HepG2 (cell line): Measurements from ENCODE around the gene CSNK2A2. TPM values are rescaled to one million over a fixed set of nuclear protein-coding genes. Genes with fewer than 3 reads are reported as not detected.

Source experiments
- HCFC1 ChIP-seq: fragments of 150-350 bp; IDR thresholded peaks from 2 replicates; pipeline ENCODE4 v1.6.1; 2014; ENCODE audit warnings: low read depth, low read length
- POLR2AphosphoS2 ChIP-seq: IDR thresholded peaks from 2 replicates; pipeline ENCODE4 v1.6.1; 2011; ENCODE audit warnings: low read depth, low read length, improper control_type of control experiment
- RBM22 ChIP-seq: fragments of 200-400 bp; formaldehyde crosslinking; optimal IDR thresholded peaks from 2 replicates; pipeline ENCODE3; 2017; ENCODE audit warnings: mild to moderate bottlenecking, low read length, moderate library complexity
- RBM39 ChIP-seq: fragments of 200-400 bp; formaldehyde crosslinking; IDR thresholded peaks from one replicate; pipeline ENCODE4 v1.6.1; 2018; ENCODE audit warnings: antibody characterized with exemption, mild to moderate bottlenecking, low read depth, low read length; ENCODE audit not compliant: poor library complexity, severe bottlenecking
- RNF219 ChIP-seq: sonication (generic); formaldehyde crosslinking; IDR thresholded peaks from 2 replicates; pipeline ENCODE4 v1.5.0; 2020; ENCODE audit warnings: mild to moderate bottlenecking, missing genetic modification reagents
- RXRA ChIP-seq: sonication (generic); formaldehyde crosslinking; IDR thresholded peaks from 2 replicates; pipeline ENCODE4 v1.5.1; 2020; ENCODE audit warnings: missing genetic modification reagents
- TCF7L2 ChIP-seq: IDR thresholded peaks from 2 replicates; pipeline ENCODE4 v1.6.1; 2011; ENCODE audit warnings: mild to moderate bottlenecking, low read depth, low read length, moderate library complexity
- TFDP1 ChIP-seq: IDR thresholded peaks from 2 replicates; pipeline ENCODE4 v1.6.1; 2016; ENCODE audit warnings: missing compliant biosample characterization, missing genetic modification reagents, borderline replicate concordance
- XBP1 ChIP-seq: sonication (generic); formaldehyde crosslinking; IDR thresholded peaks from 2 replicates; pipeline ENCODE4 v1.5.0; 2020; ENCODE audit warnings: missing genetic modification reagents
- ZBTB14 ChIP-seq: sonication (generic); formaldehyde crosslinking; IDR thresholded peaks from 2 replicates; pipeline ENCODE4 v1.4.0; 2020; ENCODE audit warnings: missing genetic modification reagents
- ZBTB2 ChIP-seq: sonication (generic); formaldehyde crosslinking; IDR thresholded peaks from 2 replicates; pipeline ENCODE4 v1.8.0; 2022; ENCODE audit warnings: low read depth, missing genetic modification reagents
- ZFY ChIP-seq: sonication (generic); formaldehyde crosslinking; IDR thresholded peaks from 2 replicates; pipeline ENCODE4 v1.4.0; 2020; ENCODE audit warnings: missing genetic modification reagents
- ZNF292 ChIP-seq: sonication (generic); formaldehyde crosslinking; IDR thresholded peaks from 2 replicates; pipeline ENCODE4 v1.8.1; 2022; ENCODE audit warnings: mild to moderate bottlenecking, low read depth, missing genetic modification reagents, borderline replicate concordance
- ZNF558 ChIP-seq: sonication (generic); formaldehyde crosslinking; IDR thresholded peaks from 2 replicates; pipeline ENCODE4 v1.9.0; 2022; ENCODE audit warnings: mild to moderate bottlenecking, missing genetic modification reagents, borderline replicate concordance
- ZNF609 ChIP-seq: sonication (generic); formaldehyde crosslinking; IDR thresholded peaks from 2 replicates; pipeline ENCODE4 v1.4.0; 2020; ENCODE audit warnings: mild to moderate bottlenecking, missing genetic modification reagents, borderline replicate concordance
- ZNF83 ChIP-seq: sonication (generic); formaldehyde crosslinking; IDR thresholded peaks from 2 replicates; pipeline ENCODE4 v1.4.0; 2020; ENCODE audit warnings: missing genetic modification reagents, mild to moderate bottlenecking, borderline replicate concordance
- ZNF883 ChIP-seq: sonication (generic); formaldehyde crosslinking; IDR thresholded peaks from 2 replicates; pipeline ENCODE4 v1.5.1; 2020; ENCODE audit warnings: mild to moderate bottlenecking, missing genetic modification reagents; ENCODE audit errors: not compliant biosample characterization
- polyA plus RNA-seq, 8 experiments: library from polyadenylated mRNA; depleted of rRNA in 3 of 8; stranded (reverse) in 7 of 8; unstranded in 1 of 8; fragments of >200 nt; fragmentation: Illumina TruSeq in 4 of 8; extraction: Trizol in 4 of 8; gene quantifications; 2 replicates each; pipeline versions ENCODE4 v1.2.1 to v1.2.3, GENCODE V29; 2011 to 2016; ENCODE audit warnings: low read depth in 4 of 8, missing spikeins in 1 of 8, mixed read lengths in 1 of 8; ENCODE audit not compliant: insufficient read depth in 1 of 8
- total RNA-seq, 5 experiments: library from RNA; depleted of rRNA; stranded (reverse); fragments of >200 nt; fragmentation: Illumina TruSeq; extraction: Trizol; gene quantifications; 2 replicates each; pipeline ENCODE4 v1.2.3, GENCODE V29; 2016; ENCODE audit warnings: low read depth in 1 of 5

The CSNK2A2 gene
- total and polyA plus RNA-seq, 2 of the 13 experiments (the other 11 are each of a cell fraction or from before 2014, with no cell fraction given) = 46.4 to 56.9 TPM

GRCh38 chr16:58129097-58129936 lies 68.6 kb downstream of the CSNK2A2 start, which contains the start of gene CFAP20 (continued):
- TF ChIP-seq ZNF83 (CRISPR knock-in tag) = no peak
- peak; percentile 86 for TF ChIP-seq RBM22
- peak; percentile 82; the same call in 1 of the 2 replicates for TF ChIP-seq RNF219
- TF ChIP-seq ZNF609 = peak; percentile 81
- TF ChIP-seq TFDP1 (CRISPR knock-in tag) = peak; percentile 94
- peak; percentile 86 for TF ChIP-seq ZNF883 (CRISPR knock-in tag)
- no peak for TF ChIP-seq ZBTB14 (CRISPR knock-in tag)
- peak; percentile 77; the same call in 1 of the 2 replicates for TF ChIP-seq RXRA
- peak; percentile 28; the same call in 1 of the 2 replicates for TF ChIP-seq HCFC1
- no peak for TF ChIP-seq XBP1 (CRISPR knock-in tag)
- peak; percentile 95 for TF ChIP-seq ZFY (CRISPR knock-in tag)
- no peak; the same call in 1 of the 2 replicates for TF ChIP-seq ZNF558 (CRISPR knock-in tag)
- peak; percentile 82; the same call in 1 of the 2 replicates for TF ChIP-seq ZBTB2 (CRISPR knock-in tag)
- TF ChIP-seq POLR2AphosphoS2 = no peak
- TF ChIP-seq TCF7L2 = no peak
- peak; percentile 98 for TF ChIP-seq RBM39
- TF ChIP-seq ZNF292 (CRISPR knock-in tag) = peak; percentile 78; the same call in 1 of the 2 replicates
